K562 (cell line): ENCODE measurements around the gene FMN2. TPM values are rescaled to one million over a fixed set of nuclear protein-coding genes. Genes with fewer than 3 reads are reported as not detected.
A peak's percentile ranks its signal among the peaks of the same experiment; 100 is the strongest.

Experiments used
- ATAC-seq: fragments of 200-7000 bp; cut with Tn5 transposase; 3 replicates; pipeline ENCODE4 v1.9.1; 2020; ENCODE audit warnings: moderate library complexity
- BruUV-seq: library from RNA; stranded (reverse); fragments of 400-500 nt; replicated peaks from 2 replicates; lab custom pipeline; 2021; lab: Mats Ljungman, UMichigan
- CTCF ChIA-PET: fragments of 300-600 bp; formaldehyde crosslinking; extraction: SDS; loops from one replicate; lab custom pipeline; 2021; ENCODE audit warnings: low intra/inter-chr PET ratio; lab: Yijun Ruan, JAX
- POLR2A ChIA-PET: fragments of 300-600, 350-650 bp; sonication (Branson Sonifier 250); formaldehyde crosslinking; extraction: SDS; loops from one replicate; lab custom pipeline; 2021; ENCODE audit warnings: antibody characterized with exemption, inconsistent platforms; lab: Yijun Ruan, JAX
- DNase-seq, 4 experiments: peaks; one replicate each; pipeline versions ENCODE4 v3.0.0 to v3.0.0-alpha.2; 2011 to 2018; ENCODE audit warnings: low spot score in 3 of 4, mixed read lengths in 3 of 4; ENCODE audit errors: extremely low read depth in 1 of 4
- FAIRE-seq: peaks from 2 replicates; lab custom pipeline; 2011; peaks lifted over from hg19 to GRCh38; lab: Jason Lieb, UNC
- H2AFZ ChIP-seq: 2 replicates; pipeline ENCODE4 v1.6.0; 2011; ENCODE audit warnings: low read depth, low read length, control low read depth, inconsistent platforms
- H3K27ac ChIP-seq: fragments of 200-600 bp; 3 replicates; pipeline ENCODE4 v1.8.0; 2011; ENCODE audit warnings: low read depth, mild to moderate bottlenecking, control low read depth, inconsistent platforms, low read length, moderate library complexity, mixed read lengths; ENCODE audit errors: extremely low read depth
- H3K27me3 ChIP-seq, 2 experiments: fragments of 300-600 bp in 1 of 2; 2 replicates in 1 of 2; 3 replicates in 1 of 2; pipeline versions ENCODE4 v1.6.0 to v1.8.0; 2011; ENCODE audit warnings: inconsistent platforms in 2 of 2, low read length in 2 of 2, mild to moderate bottlenecking in 1 of 2, mixed read lengths in 1 of 2, moderate library complexity in 1 of 2; ENCODE audit not compliant: control insufficient read depth in 2 of 2, insufficient read depth in 2 of 2
- H3K36me3 ChIP-seq: fragments of 300-600 bp; 3 replicates; pipeline ENCODE4 v1.8.0; 2011; ENCODE audit warnings: mild to moderate bottlenecking, low read length, inconsistent platforms; ENCODE audit not compliant: control insufficient read depth, insufficient read depth
- H3K4me1 ChIP-seq, 2 experiments: fragments of 200-600 bp in 1 of 2; replicated peaks in 1 of 2; 2 replicates in 1 of 2; 3 replicates in 1 of 2; pipeline versions ENCODE4 v1.5.1 to v1.8.0; 2011; ENCODE audit warnings: inconsistent platforms in 2 of 2, low read length in 2 of 2, mild to moderate bottlenecking in 1 of 2, mixed read lengths in 1 of 2, moderate library complexity in 1 of 2; ENCODE audit not compliant: control insufficient read depth in 2 of 2, insufficient read depth in 2 of 2
- H3K4me2 ChIP-seq: 2 replicates; pipeline ENCODE4 v1.6.1; 2011; ENCODE audit warnings: low read length, control low read depth, inconsistent platforms, mixed read lengths; ENCODE audit not compliant: insufficient read depth
- H3K4me3 ChIP-seq: fragments of 200-600 bp; sonication (generic), shearing (Covaris generic); 2 replicates; pipeline ENCODE4 v1.5.1; 2016; ENCODE audit warnings: control low read depth, inconsistent platforms
- H3K79me2 ChIP-seq: fragments of 200-600 bp; 3 replicates; pipeline ENCODE4 v1.8.0; 2011; ENCODE audit warnings: low read length, inconsistent platforms; ENCODE audit not compliant: control insufficient read depth, insufficient read depth
- H3K9ac ChIP-seq, 2 experiments: 2 replicates each; pipeline versions ENCODE4 v1.6.0 to v1.6.1; 2011; ENCODE audit warnings: low read depth in 2 of 2, low read length in 2 of 2, control low read depth in 1 of 2, inconsistent platforms in 1 of 2, mild to moderate bottlenecking in 1 of 2, mixed read lengths in 1 of 2; ENCODE audit not compliant: insufficient read depth in 1 of 2
- H3K9me1 ChIP-seq: one replicate; pipeline ENCODE4 v1.6.0; 2011; ENCODE audit warnings: inconsistent platforms, mild to moderate bottlenecking, low read length, moderate library complexity; ENCODE audit not compliant: control insufficient read depth, insufficient read depth
- H3K9me3 ChIP-seq: replicated peaks from 2 replicates; pipeline ENCODE4 v1.5.1; 2011; ENCODE audit warnings: low read depth, low read length, inconsistent platforms; ENCODE audit not compliant: control insufficient read depth, insufficient read depth
- H4K20me1 ChIP-seq: replicated peaks from 2 replicates; pipeline ENCODE4 v1.6.1; 2011; ENCODE audit warnings: low read length, inconsistent platforms, mixed read lengths; ENCODE audit not compliant: control insufficient read depth, insufficient read depth
- ARID1B ChIP-seq: fragments of 450-650 bp; IDR thresholded peaks from 2 replicates; pipeline ENCODE4 v1.6.1; 2016; ENCODE audit warnings: antibody characterized with exemption, mild to moderate bottlenecking, inconsistent platforms
- EP300 ChIP-seq: IDR thresholded peaks from 2 replicates; pipeline ENCODE4 v1.6.1; 2012; ENCODE audit warnings: low read length, improper control_type of control experiment
- NFATC3 ChIP-seq: fragments of 450-650 bp; IDR thresholded peaks from 2 replicates; pipeline ENCODE4 v1.6.1; 2017; ENCODE audit warnings: mild to moderate bottlenecking
- NFYB ChIP-seq: IDR thresholded peaks from 2 replicates; pipeline ENCODE4 v1.6.1; 2011; ENCODE audit warnings: mild to moderate bottlenecking, moderate library complexity; ENCODE audit not compliant: insufficient read length; ENCODE audit errors: extremely low read depth
- NR3C1 ChIP-seq: sonication (generic); formaldehyde crosslinking; IDR thresholded peaks from 2 replicates; pipeline ENCODE4 v1.8.1; 2022; ENCODE audit warnings: missing genetic modification reagents
- POLR2AphosphoS5 ChIP-seq: IDR thresholded peaks from 2 replicates; pipeline ENCODE4 v1.6.1; 2011; ENCODE audit warnings: mild to moderate bottlenecking, low read depth, low read length, moderate library complexity; ENCODE audit not compliant: control insufficient read depth, insufficient read depth
- SREBF2 ChIP-seq: sonication (generic); formaldehyde crosslinking; IDR thresholded peaks from 2 replicates; pipeline ENCODE4 v1.4.0; 2020; ENCODE audit warnings: mild to moderate bottlenecking, missing genetic modification reagents
- STAG1 ChIP-seq: sonication (generic); formaldehyde crosslinking; IDR thresholded peaks from 2 replicates; pipeline ENCODE4 v1.5.0; 2020; ENCODE audit warnings: missing genetic modification reagents, borderline replicate concordance
- XRCC4 ChIP-seq: IDR thresholded peaks from one replicate; pipeline ENCODE4 v1.6.1; 2011; ENCODE audit not compliant: insufficient read depth, insufficient read length; ENCODE audit errors: extremely low read depth
- ZNF785 ChIP-seq: fragments of 250-450 bp; sonication (Bioruptor Pico); IDR thresholded peaks from 2 replicates; pipeline ENCODE4 v1.4.0; 2020; ENCODE audit warnings: mild to moderate bottlenecking
- whole genome bisulfite sequencing: fragments of 100-300 bp; shearing (Covaris generic); methylation state at CpG from one replicate; pipeline ENCODE4 v1.1.6; 2016; ENCODE audit warnings: low coverage, mixed read lengths; ENCODE audit not compliant: insufficient coverage; ENCODE audit errors: missing lambda C conversion rate; 5-methylcytosine and 5-hydroxymethylcytosine counted together
- in situ Hi-C: fragments of 300-500 bp; cut with MboI; formaldehyde crosslinking; loops from 4 replicates; pipeline ENCODE4 v1.15.0; 2018; ENCODE audit warnings: inconsistent platforms, mixed read lengths
- intact Hi-C: fragments of 100-400 bp; cut with micrococcal nuclease; formaldehyde crosslinking; loops from 2 replicates; pipeline ENCODE4 v1.14.2; 2022
- polyA plus RNA-seq, 8 experiments: library from polyadenylated mRNA; depleted of rRNA in 4 of 8; stranded (reverse) in 5 of 8; unstranded in 3 of 8; fragments of >200 nt; fragmentation: Nextera tagmentation in 2 of 8; fragmentation: Illumina TruSeq in 1 of 8; extraction: Ambion mirVana in 2 of 8; extraction: Trizol in 1 of 8; gene quantifications; 2 replicates each; pipeline versions ENCODE4 v1.2.1 to v1.2.3, GENCODE V29; 2011 to 2014; ENCODE audit warnings: inconsistent platforms in 1 of 8, missing spikeins in 1 of 8
- total RNA-seq, 7 experiments: library from RNA; depleted of rRNA in 6 of 7; stranded (reverse); fragments of >200 nt in 6 of 7; fragmentation: Illumina TruSeq in 2 of 7; extraction: Trizol in 2 of 7; gene quantifications; 2 replicates each; pipeline versions ENCODE4 v1.2.1 to v1.2.3, GENCODE V29; 2011 to 2021; ENCODE audit warnings: low replicate concordance in 1 of 7
- TF ChIP-seq, protein P1 (sequence below), 2 experiments: IDR thresholded peaks in 1 of 2; conservative IDR thresholded peaks in 1 of 2; 2 replicates each; pipeline ENCODE4 v1.6.1; 2016; ENCODE audit warnings: low read depth in 2 of 2, mild to moderate bottlenecking in 1 of 2, missing compliant biosample characterization in 1 of 2, missing genetic modification characterization in 1 of 2, moderate library complexity in 1 of 2
- TF ChIP-seq, protein P2 (sequence below): fragments of 450-650 bp; IDR thresholded peaks from one replicate; pipeline ENCODE4 v1.6.1; 2018; ENCODE audit warnings: mild to moderate bottlenecking, moderate library complexity; ENCODE audit not compliant: partially characterized antibody

The FMN2 gene
- total and polyA plus RNA-seq, 9 of the 15 experiments (the other 6 are each of a cell fraction or from before 2014, with no cell fraction given) = 0.15 to 0.45 (median 0.16) TPM; not detected in 3

DNA sequence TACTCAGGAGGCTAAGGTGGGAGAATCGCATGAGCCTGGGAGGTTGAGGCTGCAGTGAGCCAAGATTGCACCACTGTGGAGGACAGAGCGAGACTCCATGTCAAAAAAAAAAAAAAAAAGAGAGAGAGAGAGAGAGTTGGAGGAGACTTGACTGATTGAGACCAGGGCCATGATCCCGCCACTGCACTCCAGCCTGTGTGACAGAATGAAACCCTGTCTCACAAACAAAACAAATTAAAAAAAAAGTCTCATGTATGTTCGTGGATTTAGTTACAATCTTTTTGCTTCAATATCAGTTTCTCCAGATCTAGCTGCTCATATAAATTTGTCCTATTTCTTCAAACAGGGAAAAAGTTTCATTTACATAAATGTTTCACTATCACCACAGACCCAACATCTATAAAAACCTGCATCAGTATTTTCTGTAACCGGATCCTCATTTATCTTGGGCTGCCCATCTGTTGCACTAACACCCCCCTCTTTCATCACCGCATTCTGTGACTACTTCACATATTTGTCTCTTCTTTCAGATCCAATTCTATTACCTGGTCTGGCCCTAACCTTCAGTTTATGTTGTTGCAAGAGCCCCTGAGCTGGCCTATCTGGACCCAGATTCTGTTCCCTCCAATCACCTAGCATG is 393.2 kb downstream of the FMN2 start:
- H3K27ac ChIP-seq = no peak overlapping the region
- no peaks in the 10 kb centered on the region for H3K36me3 ChIP-seq
- H4K20me1 ChIP-seq = no peaks in the 10 kb centered on the region
- in situ Hi-C loops = no loop called here
- no TSS peak for BruUV-seq
- H3K9me3 ChIP-seq = no peaks in the 10 kb centered on the region
- no peaks in the 10 kb centered on the region for H3K79me2 ChIP-seq
- H3K9ac ChIP-seq = no peak overlapping the region
- TF ChIP-seq POLR2AphosphoS5 (no peak), ARID1B (0 out of 2 replicates have a peak, but pooled peaks have one; percentile 15)
- FAIRE-seq (no peak), DNase-seq (no peak), ATAC-seq (peak; percentile 35; the same call in 1 of the 3 replicates)
- CTCF ChIA-PET = no interaction called here
- H2AFZ ChIP-seq = no peak overlapping the region
- no peaks in the 10 kb centered on the region; a peak in 2 of 5 replicates for H3K4me1 ChIP-seq
- POLR2A ChIA-PET = no interaction called here
- intact Hi-C loops = no loop called here
- H3K4me3 ChIP-seq = no peak overlapping the region
- H3K27me3 ChIP-seq = no peaks in the 10 kb centered on the region
- 0% methylated on average over 6 of the region's 6 CpGs for WGBS
- H3K9me1 ChIP-seq = no peaks in the 10 kb centered on the region
- no peak overlapping the region for H3K4me2 ChIP-seq

DNA sequence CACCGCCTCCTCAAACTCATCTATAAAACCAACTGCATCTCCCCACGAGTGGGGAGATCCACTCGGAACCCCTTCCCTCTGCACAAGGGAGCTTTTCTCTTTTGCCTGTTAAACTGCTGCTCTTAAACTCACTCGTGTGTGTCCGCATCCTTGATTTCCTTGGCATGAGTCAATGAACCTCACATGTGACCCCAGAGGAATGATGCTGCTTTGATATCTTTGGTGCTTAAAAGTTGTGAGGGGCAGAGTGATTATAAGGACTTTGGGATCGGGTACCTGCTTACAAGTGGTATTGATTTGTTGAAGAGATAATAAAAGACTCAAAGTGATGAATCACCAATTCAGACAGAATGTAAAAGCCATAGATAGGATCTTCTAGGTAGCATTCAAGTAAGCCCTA is 394.9 kb downstream of the FMN2 start:
- ChIA-PET POLR2A (no interaction called here), CTCF (no interaction called here)
- no peaks in the 10 kb centered on the region for H3K9me3 ChIP-seq
- no peak overlapping the region for H2AFZ ChIP-seq
- no peaks in the 10 kb centered on the region for H3K79me2 ChIP-seq
- FAIRE-seq (no peak), DNase-seq (no peak), ATAC-seq (no peak)
- WGBS = 3% methylated on average over 6 of the region's 6 CpGs
- no peaks in the 10 kb centered on the region for H3K27me3 ChIP-seq
- H3K4me3 ChIP-seq = no peak overlapping the region
- intact Hi-C loops (no loop called here), in situ Hi-C loops (no loop called here)
- no peak overlapping the region for H3K27ac ChIP-seq
- no TSS peak for BruUV-seq
- no peaks in the 10 kb centered on the region for H4K20me1 ChIP-seq
- no peaks in the 10 kb centered on the region; a peak in 2 of 5 replicates for H3K4me1 ChIP-seq
- H3K9ac ChIP-seq = no peak overlapping the region
- H3K36me3 ChIP-seq = no peaks in the 10 kb centered on the region
- H3K9me1 ChIP-seq = no peaks in the 10 kb centered on the region
- H3K4me2 ChIP-seq = no peak overlapping the region
- TF ChIP-seq NFYB = no peak
- TF ChIP-seq SREBF2 (CRISPR knock-in tag) = no peak
- TF ChIP-seq STAG1 = no peak
- TF ChIP-seq, protein P1, sequence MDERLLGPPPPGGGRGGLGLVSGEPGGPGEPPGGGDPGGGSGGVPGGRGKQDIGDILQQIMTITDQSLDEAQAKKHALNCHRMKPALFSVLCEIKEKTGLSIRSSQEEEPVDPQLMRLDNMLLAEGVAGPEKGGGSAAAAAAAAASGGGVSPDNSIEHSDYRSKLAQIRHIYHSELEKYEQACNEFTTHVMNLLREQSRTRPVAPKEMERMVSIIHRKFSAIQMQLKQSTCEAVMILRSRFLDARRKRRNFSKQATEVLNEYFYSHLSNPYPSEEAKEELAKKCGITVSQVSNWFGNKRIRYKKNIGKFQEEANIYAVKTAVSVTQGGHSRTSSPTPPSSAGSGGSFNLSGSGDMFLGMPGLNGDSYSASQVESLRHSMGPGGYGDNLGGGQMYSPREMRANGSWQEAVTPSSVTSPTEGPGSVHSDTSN (CRISPR knock-in tag; IDR thresholded peaks at IDR 0.05; ENCODE audit: low read depth) = no peak
- TF ChIP-seq, protein P1 (tag; conservative IDR thresholded peaks at IDR 0.05; ENCODE audit: low read depth) = no peak
- no peak for TF ChIP-seq NFATC3
- no peak for TF ChIP-seq XRCC4
- TF ChIP-seq NR3C1 (CRISPR knock-in tag) = no peak
- no peak for TF ChIP-seq ZNF785 (CRISPR knock-in tag)
- TF ChIP-seq EP300 = no peak
- TF ChIP-seq, protein P2, sequence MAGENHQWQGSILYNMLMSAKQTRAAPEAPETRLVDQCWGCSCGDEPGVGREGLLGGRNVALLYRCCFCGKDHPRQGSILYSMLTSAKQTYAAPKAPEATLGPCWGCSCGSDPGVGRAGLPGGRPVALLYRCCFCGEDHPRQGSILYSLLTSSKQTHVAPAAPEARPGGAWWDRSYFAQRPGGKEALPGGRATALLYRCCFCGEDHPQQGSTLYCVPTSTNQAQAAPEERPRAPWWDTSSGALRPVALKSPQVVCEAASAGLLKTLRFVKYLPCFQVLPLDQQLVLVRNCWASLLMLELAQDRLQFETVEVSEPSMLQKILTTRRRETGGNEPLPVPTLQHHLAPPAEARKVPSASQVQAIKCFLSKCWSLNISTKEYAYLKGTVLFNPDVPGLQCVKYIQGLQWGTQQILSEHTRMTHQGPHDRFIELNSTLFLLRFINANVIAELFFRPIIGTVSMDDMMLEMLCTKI = no peak
